Tibial nerve (tissue), 3 donors: ENCODE measurements around the gene IBSP.

Experiments used
- POLR2A ChIP-seq, 2 donors: fragments of 450-650 bp; IDR thresholded peaks; one replicate each; pipeline ENCODE4 v1.6.1; 2017; ENCODE audit warnings: antibody characterized with exemption in 2 of 2, mild to moderate bottlenecking in 2 of 2, moderate library complexity in 2 of 2
- TF ChIP-seq, protein P1 (sequence below), 5 experiments: fragments of 200-600 bp in 3 of 5; fragments of 450-650 bp in 2 of 5; sonication (generic) in 3 of 5; IDR thresholded peaks; one replicate each; pipeline ENCODE4 v1.5.1; 2016 to 2019; ENCODE audit warnings: antibody characterized with exemption in 5 of 5, mild to moderate bottlenecking in 3 of 5, moderate library complexity in 2 of 5

DNA sequence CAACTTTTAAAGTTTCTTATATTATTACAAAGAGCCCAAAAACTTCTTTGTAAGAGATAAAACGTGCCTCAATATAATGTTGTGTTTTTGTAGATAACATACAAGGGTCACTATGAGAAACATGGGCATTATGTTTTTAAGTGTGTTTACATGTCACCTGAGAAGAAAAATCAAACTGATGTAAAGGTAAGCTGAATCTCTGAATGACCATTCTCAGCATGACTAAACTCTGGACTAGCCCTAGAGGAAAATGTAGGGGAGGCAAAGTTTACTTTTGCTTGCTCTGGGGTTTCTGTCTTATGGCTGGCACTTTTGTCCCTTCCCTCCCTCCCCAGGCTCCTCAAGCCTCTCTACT is 40.2 kb downstream of the IBSP start:
- TF ChIP-seq, protein P1, sequence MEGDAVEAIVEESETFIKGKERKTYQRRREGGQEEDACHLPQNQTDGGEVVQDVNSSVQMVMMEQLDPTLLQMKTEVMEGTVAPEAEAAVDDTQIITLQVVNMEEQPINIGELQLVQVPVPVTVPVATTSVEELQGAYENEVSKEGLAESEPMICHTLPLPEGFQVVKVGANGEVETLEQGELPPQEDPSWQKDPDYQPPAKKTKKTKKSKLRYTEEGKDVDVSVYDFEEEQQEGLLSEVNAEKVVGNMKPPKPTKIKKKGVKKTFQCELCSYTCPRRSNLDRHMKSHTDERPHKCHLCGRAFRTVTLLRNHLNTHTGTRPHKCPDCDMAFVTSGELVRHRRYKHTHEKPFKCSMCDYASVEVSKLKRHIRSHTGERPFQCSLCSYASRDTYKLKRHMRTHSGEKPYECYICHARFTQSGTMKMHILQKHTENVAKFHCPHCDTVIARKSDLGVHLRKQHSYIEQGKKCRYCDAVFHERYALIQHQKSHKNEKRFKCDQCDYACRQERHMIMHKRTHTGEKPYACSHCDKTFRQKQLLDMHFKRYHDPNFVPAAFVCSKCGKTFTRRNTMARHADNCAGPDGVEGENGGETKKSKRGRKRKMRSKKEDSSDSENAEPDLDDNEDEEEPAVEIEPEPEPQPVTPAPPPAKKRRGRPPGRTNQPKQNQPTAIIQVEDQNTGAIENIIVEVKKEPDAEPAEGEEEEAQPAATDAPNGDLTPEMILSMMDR (IDR thresholded peaks at IDR 0.05), result peak in 1 of 5 experiments; percentile 30
- TF ChIP-seq POLR2A (IDR thresholded peaks at IDR 0.05), result no peak
